Inflammatory macrophage treated with lipopolysaccharide for 4 hours (primary cell): ENCODE data around the gene ARHGAP11A.

Source experiments
- DNase-seq: peaks from one replicate; pipeline ENCODE4 v3.0.0-alpha.2; 2020

The ARHGAP11A gene

DNA sequence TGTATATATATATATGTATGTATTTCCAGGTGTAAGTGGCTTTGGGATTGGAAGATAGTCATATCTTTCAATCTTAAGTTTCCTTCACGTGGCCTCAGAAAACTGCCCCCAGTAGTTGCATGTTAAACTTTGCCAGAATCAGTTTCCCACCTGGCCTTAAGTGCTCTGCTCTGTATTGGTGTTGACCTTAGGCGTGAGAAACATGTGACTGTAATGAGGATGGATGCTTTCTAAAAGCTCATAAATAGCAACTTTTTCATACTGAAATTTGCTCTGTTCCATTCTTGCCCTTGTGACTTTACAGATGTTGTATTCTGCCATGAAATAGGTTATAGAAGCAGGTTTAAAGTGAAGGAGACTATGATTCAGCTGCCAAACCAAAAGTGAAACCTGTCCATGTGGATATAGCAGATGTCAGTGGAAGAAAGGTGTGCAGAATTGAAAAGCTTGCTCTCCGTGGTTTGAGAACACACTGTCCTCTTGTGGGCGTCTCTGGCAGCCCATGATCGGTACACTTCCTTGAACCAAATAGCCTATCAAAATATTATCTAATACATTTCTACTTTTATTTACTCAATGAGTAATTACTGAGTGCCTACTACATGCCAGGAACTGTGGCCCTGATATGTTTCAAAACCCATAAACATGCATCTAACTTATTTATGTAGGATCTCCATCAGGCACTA, 42.0 kb downstream of the ARHGAP11A start:
- no peak for DNase-seq

DNA sequence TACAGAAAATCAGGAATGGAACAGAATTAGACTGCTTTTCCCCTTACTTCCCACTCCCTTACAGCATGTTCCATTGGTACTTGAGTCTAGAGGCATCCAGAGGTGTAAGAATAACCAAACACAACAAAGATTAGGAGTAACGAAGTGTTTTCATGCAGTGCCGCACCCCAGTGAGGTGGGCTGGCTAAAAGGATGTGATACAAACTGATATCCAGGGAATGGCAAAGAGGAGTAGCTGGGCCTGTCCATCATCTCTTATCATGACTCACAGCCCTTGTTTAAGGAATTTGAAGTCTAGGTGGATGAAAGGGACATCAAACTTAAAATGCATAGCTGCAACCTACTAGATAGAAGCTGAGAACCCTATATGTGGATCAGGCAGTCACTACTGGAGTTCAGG, 42.6 kb downstream of the ARHGAP11A start:
- no peak for DNase-seq

DNA sequence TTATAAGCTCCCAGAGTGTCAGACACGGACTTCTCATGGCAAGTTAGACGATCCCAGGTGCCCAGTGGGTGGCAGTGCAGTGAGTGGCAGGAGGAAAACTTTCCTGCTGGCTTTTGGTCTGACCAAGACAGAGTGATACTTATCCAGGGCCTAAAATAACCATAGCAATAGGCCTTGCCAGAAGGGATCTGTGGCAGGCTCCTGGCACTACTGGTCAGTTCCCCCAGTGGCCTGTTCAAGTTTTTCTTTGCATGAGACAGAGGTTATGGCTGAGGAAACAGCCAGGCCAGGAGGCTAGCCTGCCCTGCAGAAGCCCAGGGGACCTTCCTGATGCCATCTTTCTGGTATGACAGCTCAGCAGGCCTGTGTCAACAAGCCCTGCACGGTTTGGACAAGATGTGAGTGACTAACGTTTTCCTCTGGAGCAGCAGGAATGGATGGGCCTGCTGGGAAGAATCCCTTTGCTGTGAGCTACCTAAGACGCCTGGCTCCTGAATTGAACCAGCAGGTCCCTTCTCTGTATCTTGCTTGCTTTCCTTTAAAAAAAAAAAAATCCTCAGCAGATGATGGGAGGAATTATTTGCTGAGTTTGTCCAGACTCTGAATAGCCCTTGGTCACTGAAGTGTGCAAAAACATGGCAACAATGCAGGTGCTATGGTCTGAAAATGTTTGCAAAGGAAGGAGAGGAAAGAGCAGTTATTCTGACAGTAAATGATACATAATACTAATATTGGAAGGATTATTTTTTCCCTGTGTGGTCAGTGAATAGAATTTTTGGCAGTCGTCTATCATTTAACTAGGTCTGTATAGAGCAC, 44.2 kb downstream of the ARHGAP11A start:
- DNase-seq, result no peak

DNA sequence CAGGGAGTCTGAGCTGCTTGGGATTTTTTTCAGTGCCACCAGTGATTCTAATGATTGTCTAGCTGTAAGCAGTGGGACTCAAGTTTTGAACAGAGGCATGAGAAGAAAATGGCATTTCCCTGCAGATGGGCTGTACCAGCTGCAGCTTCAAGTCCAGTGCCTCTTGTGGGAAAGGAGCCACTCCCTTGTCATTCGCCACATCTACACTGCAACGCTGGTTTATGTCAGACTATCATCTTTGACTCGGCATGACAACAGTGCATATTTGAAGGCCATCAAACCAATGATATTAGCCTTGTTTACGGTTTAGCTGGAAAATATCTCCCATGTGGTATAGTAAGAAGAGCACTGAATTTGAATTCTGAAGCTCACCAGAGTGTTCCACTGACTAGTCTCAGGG, 48.4 kb downstream of the ARHGAP11A start:
- no peak for DNase-seq

DNA sequence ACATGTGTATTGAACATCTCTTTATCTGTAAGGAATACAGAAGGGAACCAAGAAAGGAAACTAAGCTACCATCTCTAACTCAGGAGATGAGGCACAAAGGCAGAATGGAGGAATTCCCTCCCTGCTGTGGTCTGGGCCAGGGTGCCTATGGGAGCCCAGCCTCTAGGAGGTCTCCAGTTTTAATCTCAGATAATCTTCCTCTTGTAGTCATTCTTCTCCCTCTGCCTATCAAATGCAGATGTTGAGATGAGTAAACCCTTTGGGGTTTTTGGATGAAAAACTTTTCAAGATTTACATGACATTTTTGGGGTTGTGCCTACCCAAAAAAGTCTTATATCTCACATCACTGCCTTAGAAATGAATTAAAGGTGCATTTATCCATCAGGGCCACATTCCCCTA, 49.5 kb downstream of the ARHGAP11A start:
- no peak for DNase-seq

DNA sequence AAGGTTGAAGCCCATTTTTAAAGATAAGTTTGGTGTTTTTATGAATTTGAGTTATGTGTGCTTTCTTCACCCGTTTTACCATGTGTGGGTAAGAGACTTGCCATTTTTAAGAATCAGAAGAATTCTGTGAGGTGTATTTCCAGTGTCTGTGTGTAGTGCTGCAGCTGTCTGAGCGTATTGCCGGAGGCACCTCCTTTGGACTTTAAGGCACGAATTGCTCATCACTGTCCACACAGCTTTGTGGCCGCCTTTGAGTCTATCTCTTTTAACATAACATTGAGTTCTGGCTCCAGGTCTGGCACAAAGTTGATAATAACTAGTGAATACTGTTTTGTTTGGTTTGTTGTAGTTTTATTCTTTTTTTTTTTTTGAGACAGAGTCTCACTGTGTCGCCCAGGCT, 52.0 kb downstream of the ARHGAP11A start:
- no peak for DNase-seq

DNA sequence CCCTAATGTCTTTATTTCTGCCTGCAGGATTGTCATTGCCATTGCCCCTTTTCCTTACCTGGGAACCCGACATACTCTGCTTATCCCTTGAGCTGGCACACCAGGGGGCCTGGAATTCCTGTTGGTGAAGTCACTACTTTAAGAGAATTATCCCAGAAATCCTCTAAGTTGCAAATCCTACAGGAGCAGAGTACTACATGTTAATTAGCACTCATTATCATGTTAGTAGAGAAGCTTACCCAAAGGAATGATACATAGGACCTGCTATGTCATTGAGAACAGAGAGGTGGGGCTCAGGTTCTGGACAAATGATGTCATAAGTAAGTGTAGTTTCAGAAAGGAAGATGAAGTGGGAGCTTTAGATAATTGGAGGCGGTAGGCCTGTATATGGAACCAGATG, 53.6 kb downstream of the ARHGAP11A start:
- no peak for DNase-seq

DNA sequence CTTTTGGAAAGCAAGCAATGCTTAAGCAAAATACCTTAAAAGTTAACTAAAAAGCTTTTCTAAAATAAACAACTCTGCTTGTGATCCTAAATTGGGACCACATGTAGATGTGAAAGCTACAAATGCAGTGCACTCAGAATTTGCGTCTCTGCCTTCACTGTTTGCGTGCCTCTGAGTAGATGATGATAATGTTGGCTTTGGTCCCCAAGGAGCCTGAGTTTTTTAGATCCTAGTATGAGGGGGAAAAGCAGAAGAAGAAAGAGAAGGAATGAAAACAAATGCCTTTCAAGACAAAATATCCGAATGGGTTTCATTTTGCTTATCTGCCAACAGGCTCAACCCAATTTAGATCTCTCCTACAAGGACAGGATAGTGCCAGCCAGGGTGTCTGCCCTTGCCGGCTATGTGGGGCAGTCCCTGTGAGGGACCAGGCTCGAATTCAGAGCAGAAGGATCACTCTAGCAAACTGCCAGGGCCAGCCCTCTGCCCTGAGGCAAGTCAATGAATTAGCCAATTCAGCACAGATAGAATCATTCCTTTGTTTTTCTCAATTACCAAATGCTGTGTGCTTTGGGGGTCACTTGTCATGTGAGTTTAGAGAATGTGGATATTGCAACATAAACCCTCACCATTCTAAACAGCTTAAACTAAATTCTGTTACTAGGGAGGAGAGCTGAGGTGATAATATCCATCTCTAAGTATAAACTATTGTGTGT, 54.8 kb downstream of the ARHGAP11A start:
- DNase-seq, result no peak

DNA sequence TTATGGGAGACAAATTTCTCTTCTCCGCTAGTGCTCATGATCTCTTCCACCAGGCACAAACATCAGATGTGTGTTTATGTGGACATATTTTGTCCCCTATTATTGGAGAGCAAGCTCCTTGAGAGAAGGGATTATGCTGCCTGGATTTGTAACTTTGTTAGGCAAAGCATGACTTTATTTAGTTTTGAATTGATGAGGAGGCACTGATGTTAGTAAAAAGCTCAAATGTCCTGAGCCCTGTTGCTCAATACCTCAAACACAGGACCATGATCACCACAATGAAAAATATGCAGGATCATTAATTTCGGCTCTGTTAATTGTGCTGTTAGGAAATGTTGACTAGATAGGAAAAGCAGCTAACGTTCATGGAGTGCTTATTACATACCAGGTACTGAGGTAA, 55.3 kb downstream of the ARHGAP11A start:
- no peak for DNase-seq

DNA sequence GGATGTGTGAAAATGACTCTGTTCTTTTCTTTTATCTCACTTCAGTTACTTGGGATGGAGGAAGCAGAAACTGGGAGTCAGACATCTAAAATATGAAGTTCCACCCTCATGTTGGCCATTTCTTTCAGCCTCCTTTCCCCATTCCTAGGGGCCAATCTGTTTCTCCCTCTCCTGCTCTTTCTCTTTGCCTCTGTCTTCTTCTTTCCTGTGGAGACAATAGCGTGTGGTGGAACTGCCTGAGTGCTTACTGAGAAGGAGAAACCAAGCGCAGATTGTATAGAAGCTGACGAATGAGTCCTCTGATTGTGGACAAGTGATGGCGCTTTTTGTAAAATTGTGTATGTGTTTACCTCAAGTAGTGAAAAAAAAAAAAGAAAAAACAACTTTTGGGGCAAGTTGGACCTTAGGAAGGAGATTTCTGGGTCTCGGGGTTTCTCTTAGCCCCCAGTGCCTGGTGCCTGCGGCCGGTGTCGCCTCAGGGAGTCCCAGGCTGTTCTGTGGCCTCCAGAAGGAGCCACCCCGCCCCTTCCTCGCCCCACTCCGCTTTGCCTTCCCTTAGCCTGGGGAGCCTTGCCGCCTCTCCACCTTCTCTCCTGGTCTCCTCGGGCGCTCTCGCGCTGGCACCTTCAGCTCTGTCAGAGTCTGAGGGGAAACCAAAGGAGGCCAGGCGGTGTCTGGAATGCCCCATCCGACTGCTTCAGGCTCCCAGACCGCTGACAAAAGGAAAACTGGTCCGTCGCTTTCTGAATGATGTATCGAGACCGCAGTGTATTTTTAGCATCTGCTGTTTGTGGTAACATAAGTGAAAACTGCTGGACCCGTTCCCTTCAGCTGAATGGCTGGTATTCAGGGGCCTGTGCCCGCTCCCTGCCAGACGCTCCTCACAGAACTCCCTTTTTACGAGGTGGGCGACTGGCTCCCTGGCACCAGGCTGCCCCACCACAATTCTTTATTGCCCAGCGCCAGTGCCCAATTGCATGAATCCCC, 56.3 kb downstream of the ARHGAP11A start:
- DNase-seq, result no peak

DNA sequence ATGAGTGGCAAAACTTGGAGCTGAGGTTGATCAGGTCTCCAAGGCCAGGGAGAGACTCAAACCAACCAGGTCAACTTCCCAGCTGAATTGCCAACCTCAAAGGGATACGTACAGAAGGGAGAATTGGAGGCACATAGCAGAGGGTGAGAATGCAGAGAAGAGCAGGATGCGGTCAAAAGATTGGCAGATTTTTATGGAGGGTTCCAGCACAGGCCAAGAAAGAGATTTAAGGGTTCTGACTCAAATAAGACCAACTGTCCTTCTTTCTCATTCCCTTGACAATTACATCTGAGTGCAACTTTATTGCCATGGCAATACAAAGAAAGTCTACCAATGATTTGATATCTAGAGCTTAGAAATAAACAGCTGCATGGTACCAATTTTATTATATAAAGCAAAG, 59.4 kb downstream of the ARHGAP11A start:
- no peak for DNase-seq

DNA sequence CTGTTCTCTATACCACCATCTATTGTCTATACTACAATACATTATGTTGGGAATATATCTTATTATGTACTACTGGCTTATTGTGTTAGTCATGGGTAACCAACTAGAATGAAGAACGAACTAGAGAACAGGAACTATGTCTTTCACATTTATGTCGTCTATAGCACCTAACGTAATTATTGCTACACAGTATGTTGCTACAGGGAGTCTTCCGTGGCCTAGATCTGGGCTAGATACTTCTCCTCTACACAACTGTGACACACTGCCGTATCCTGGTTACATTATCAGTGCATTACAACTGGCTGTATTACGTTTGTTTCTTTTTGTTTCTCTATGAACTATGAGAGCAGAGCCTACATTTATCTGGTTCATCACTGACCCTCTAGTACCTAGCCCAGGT, 60.2 kb downstream of the ARHGAP11A start:
- peak; percentile 91 for DNase-seq

DNA sequence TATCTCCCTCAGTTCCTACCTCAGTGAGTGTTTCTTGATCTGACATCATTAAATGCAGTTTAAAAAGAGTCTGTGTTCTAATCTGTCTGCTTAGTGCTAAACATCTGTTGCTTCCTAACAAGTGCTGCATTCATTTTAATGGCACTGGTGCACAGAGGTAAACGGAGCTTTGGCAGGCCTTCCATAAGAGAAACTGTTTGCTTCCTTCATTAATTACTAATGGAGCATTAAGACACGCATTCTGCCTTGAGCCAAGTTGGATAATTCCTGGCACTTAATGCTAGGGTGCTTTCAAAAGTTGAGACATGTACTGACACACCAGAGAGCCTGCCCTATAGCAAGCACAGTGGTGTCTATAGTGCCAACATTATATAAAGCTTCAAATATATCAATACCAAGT, 60.9 kb downstream of the ARHGAP11A start:
- DNase-seq, result no peak

DNA sequence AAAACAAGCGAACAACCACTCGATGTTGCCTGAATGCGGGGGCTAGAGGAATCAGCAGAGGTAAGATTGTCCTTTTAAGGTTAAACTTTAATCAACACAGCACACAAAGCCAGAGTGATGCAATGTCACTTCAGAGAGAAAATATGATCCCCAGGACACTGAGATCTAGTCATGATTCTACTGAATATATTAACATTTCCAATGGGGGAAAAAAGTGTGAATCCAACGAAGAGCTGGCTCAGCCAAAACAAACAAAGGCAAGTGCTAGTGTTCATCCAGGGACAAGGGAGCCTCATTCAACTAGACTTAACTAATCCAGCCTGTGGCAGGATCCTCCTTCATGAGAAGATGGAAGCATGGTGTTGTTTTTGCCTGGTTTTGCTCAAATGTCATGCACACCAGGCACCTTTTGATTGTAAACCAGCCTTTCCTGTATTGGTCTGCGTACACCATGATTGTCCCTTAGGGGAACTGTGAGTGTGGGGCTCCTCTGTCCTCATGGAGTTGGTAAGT, 62.0 kb downstream of the ARHGAP11A start:
- DNase-seq, result no peak

DNA sequence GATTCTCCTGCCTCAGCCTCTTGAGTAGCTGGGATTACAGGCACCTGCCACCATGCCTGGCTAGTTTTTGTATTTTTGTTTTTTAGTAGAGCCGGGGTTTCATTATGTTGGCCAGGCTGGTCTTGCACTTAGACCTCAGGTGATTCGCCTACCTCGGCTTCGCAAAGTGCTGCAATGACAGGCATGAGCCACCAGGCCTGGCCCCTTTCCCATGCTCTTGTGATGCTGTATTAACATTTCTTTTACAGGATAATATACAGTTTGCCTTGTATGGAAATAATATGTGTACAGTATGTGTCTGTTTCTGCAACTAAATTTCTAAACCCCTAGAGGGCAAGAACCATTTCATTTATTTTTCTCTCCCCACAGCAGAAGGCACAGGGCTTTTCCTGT, 64.0 kb downstream of the ARHGAP11A start:
- no peak for DNase-seq

DNA sequence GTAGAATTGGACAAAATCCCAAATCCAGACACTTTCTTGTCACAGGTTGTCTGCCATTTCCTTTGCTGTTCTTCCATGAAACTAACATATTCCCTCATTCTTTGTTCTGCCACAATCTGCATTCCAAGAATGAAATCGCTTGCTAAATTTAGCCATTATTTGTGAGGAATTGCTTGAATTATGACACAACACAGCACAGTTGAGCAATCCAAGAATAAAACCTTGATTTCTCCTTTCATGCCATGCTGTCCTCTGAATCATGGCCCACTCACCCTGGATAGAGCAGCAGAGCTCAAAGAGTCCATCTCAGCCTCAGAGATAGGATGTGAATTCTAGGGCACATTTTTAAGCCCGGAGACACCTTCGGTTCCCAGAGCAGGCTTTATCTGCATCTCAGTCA, 67.3 kb downstream of the ARHGAP11A start:
- DNase-seq, result peak; percentile 74

DNA sequence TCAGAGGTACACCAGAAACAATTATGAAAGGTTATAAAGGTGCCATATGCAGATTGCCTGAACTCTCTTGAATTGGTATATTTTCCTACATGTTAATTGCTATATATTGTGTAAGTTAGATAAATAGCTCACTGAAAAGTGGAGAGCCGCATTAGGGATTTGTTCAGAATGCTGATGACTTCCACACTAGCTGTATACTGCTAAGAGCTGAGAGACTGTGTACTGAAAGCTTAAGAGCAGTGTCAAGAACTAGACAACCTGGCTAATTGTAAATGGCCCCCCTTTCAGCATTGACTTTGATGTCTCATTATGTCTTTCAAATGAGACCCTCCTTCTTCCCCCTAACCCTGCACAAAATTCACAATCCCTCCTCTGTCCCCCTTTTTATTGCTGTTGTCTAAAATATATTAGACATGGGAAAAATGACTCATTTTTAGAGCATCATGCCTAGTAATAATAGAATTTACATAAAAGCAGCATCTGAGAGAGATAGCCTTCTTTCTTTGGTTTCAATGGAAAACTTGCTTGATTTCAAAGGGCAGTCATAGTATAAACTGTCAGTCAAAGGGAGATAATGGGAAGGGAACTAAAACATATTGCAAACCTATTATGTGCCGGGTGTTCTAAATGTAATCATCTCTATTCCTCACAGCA, 67.8 kb downstream of the ARHGAP11A start:
- peak; percentile 28 for DNase-seq

DNA sequence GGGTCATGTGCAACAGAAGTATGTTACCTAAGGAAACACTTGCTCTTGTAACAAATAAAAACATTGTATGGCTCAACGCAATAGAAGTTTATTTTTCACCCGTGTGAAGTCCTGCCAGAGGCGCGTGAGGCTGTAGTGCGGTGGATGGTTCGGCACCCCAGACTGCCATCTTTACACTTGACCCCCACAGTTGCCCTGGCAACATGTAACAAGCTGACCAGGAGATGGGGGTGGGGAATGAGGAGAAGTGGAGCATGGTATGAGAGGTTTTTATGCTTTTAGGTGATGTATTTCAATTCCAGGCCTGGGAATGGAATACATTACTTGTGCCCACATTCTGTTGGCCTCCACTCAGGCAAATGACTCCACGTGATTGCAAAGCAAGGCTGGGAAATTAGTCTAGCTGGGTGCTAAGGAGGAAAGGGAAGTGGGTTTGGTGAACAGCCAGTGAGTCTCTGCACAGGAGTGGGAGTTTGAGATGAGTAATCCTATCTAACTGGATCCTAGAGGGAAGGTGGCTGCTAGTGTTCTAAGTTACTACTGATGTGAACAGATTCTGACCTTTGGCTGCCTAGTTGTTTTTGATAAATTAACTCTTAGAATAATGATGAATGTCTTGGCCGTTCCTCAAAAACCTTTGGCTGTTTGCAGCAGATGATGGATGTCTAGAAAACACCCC, 68.7 kb downstream of the ARHGAP11A start:
- DNase-seq, result peak; percentile 94

DNA sequence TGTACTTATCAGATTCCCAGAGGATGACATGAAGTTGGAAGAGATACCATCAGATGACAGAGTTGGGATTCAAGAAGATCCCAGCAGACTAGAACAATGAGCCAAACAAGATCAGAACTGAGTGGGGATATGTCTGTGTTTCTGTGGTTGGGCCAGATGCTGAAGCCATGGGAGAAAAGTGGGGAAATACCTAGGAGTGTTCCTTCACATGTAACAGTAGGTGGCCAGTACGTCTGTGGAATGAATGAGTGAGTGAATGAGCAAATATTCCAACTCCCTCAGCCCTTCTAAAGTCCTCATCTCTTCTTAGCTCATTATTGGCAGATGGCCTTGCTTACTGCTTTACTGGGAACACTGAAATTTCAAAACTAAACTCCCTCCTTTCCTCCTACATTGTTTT, 70.3 kb downstream of the ARHGAP11A start:
- DNase-seq, result peak; percentile 31

DNA sequence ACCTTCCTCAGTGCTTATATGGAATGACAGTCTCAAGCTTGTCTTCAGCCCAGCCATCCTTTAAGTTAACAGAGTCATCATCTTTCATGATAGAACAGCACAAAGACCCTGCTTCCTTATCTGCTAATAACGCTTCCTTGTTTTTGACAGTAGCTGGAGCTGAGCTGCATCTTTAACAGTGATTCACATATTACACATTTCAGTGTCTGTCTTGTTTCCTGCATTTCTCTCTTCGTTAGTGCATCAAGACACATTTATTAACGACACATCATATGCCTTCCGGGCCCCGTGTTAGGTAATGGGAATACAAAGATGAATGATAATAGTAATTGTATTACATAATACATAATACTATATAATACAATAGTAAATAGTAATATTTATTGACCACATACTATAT, 72.3 kb downstream of the ARHGAP11A start:
- DNase-seq, result peak; percentile 78

DNA sequence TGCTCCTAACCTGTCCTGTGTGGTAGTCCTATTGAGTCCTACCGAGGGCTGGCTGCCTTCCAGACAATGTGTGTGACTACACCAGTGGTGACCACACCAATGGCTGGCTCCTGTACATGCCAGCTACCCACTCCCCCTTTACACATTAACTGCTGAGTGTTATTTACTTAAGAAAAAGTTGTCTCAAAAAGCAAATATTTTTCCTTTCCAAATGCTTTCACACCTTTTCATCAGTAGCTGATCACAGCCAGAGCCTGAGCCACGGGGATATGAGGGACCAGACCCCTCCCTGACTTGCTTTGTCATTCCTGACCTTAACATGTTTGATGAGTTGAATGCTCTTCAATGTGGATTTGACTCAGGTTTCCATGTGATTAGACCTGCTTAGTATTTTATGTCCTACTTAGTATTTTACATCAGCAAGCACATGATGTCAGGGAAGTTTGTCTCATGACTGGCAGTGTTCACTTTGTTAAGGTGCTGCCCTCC, 72.9 kb downstream of the ARHGAP11A start:
- DNase-seq, result peak; percentile 15
